SJCRH30 (cell line): ENCODE results near the gene FOXD4L6. TPM values are rescaled to one million over a fixed set of nuclear protein-coding genes. Genes with fewer than 3 reads are reported as not detected.
"Not testable (repeated sequence)": the region's sequence is repeated elsewhere in the genome, so short reads cannot be mapped to it uniquely, and the experiment has no call there.

ENCODE experiments used
- DNase-seq, 2 experiments: peaks; one replicate each; pipeline ENCODE4 v3.0.0-alpha.2; 2015 to 2020
- H3K27ac ChIP-seq: fragments of 250-450 bp; sonication (Bioruptor Pico); 2 replicates; pipeline ENCODE4 v1.5.1; 2020; ENCODE audit warnings: mild to moderate bottlenecking, moderate library complexity
- H3K27me3 ChIP-seq: fragments of 250-450 bp; sonication (Bioruptor Pico); 2 replicates; pipeline ENCODE4 v1.5.1; 2020; ENCODE audit warnings: mild to moderate bottlenecking, moderate library complexity
- H3K36me3 ChIP-seq: fragments of 250-450 bp; sonication (Bioruptor Pico); 2 replicates; pipeline ENCODE4 v1.5.1; 2020; ENCODE audit warnings: mild to moderate bottlenecking, moderate library complexity
- H3K4me1 ChIP-seq: fragments of 250-450 bp; sonication (Bioruptor Pico); 2 replicates; pipeline ENCODE4 v1.5.1; 2020; ENCODE audit warnings: mild to moderate bottlenecking, moderate library complexity
- H3K4me3 ChIP-seq: fragments of 250-450 bp; sonication (Bioruptor Pico); 2 replicates; pipeline ENCODE4 v1.5.1; 2020; ENCODE audit warnings: mild to moderate bottlenecking, moderate library complexity
- H3K9me3 ChIP-seq: fragments of 250-450 bp; sonication (Bioruptor Pico); replicated peaks from 2 replicates; pipeline ENCODE4 v1.5.1; 2020; ENCODE audit warnings: mild to moderate bottlenecking, moderate library complexity
- total RNA-seq: library from RNA; depleted of rRNA; stranded (reverse); fragments of >200 nt; shearing (Covaris generic); gene quantifications from 2 replicates; pipeline ENCODE4 v1.2.3, GENCODE V29; 2014

The FOXD4L6 gene
- total RNA-seq, 1 experiment from 2014 or later, result 0.18 TPM

DNA sequence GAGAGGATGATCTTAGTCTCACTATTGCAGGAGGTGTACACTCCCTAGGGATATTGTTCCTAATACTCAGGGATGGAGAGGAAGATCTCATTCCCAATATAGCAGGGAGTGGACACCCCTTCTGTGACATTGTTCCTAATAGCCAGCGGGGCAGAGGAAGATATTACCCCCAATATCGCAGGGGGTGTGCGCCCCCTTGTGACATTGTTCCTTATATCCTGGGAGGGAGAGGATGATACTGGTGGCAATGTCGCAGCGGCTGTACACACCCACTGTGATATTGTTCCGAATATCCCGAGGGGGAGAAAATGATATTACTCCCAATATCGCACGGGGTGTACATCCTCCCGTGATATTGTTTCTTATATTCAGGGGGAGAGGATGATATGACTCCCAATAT lies 17.6 kb downstream of the FOXD4L6 start:
- not testable (repeated sequence) for H3K27me3 ChIP-seq, H3K36me3 ChIP-seq, H3K4me1 ChIP-seq, H3K4me3 ChIP-seq, H3K9me3 ChIP-seq, H3K27ac ChIP-seq
- DNase-seq, result peak in 1 of 2 experiments; percentile 31

GRCh38 chr9:41109253-41109652 lies 19.2 kb downstream of the FOXD4L6 start:
- not testable (repeated sequence) for H3K9me3 ChIP-seq, H3K36me3 ChIP-seq, H3K4me3 ChIP-seq, H3K4me1 ChIP-seq, DNase-seq, H3K27me3 ChIP-seq, H3K27ac ChIP-seq

DNA sequence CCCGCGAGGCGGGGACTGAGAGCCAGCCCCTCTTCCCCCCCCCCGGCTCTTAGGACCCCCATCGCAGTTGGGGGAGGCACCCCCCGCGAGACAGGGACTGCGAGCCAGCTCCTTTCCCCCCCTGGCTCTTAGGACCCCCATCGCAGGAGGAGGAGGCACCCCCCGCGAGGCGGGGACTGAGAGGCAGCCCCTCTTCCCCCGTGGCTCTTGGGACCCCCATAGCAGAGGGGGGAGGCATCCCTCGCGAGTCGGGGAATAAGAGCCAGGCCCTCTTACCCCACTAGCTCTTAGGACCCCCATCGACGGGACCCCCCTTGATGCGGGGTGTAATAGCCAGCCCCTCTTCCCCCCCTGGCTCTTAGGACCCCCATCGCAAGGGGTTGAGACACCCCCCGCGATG lies 19.7 kb downstream of the FOXD4L6 start:
- not testable (repeated sequence) for H3K27ac ChIP-seq, H3K4me1 ChIP-seq, DNase-seq, H3K27me3 ChIP-seq, H3K4me3 ChIP-seq, H3K9me3 ChIP-seq, H3K36me3 ChIP-seq

GRCh38 chr9:41106472-41107116 lies 21.9 kb downstream of the FOXD4L6 start:
- not testable (repeated sequence) for DNase-seq, H3K4me3 ChIP-seq, H3K36me3 ChIP-seq, H3K4me1 ChIP-seq, H3K27me3 ChIP-seq, H3K27ac ChIP-seq, H3K9me3 ChIP-seq

DNA sequence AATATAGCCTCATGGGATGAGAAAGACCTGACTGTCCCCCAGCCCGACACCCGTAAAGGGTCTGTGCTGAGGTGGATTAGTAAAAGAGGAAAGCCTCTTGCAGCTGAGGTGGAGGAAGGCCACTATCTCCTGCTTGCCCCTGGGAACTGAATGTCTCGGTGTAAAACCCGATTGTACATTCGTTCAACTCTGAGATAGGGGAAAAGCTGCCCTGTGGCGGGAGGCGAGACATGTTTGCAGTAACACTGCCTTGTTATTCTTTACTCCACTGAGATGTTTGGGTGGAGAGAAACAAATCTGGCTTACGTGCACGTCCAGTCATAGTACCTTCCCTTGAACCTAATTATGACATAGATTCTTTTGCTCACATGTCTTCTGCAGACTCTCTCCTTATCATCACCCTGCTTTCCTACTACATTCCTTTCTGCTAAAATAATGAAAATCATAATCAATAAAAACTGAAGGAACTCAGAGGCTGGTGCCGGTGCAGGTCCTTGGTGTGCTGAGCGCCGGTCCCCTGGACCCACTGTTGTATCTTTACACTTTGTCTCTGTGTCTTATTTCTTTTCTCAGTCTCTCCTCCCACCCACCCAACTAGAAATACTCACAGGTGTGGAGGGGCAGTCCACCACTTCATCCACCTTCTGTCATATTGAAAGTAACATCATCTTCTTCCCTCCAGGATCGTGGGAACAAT lies 22.8 kb downstream of the FOXD4L6 start:
- not testable (repeated sequence) for H3K9me3 ChIP-seq, DNase-seq, H3K4me1 ChIP-seq, H3K4me3 ChIP-seq, H3K27me3 ChIP-seq, H3K27ac ChIP-seq, H3K36me3 ChIP-seq

GRCh38 chr9:41104542-41104941 lies 23.9 kb downstream of the FOXD4L6 start:
- H3K27me3 ChIP-seq, H3K9me3 ChIP-seq, H3K27ac ChIP-seq, H3K4me1 ChIP-seq, H3K36me3 ChIP-seq, DNase-seq, H3K4me3 ChIP-seq: not testable (repeated sequence)

DNA sequence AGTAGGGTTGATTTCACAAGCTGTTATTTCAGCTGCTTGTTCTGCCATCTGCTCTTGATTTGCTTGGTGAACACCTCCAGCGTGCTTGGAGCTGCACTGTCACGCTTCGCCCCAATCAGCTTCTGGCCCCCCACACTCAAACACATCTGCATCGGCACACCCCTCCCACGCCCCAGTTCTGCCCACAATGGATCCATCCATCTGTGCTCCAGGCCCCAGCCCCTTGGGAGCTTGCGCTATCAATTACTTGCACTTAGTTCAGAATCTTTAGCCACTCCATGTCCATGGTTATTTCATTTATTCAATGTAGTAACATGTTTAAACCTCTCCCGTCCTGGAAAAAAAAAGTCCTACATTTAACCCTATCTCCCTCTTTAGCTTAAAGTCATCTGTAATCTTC lies 28.0 kb downstream of the FOXD4L6 start:
- H3K36me3 ChIP-seq, H3K9me3 ChIP-seq, H3K4me3 ChIP-seq, H3K27me3 ChIP-seq: not testable (repeated sequence)
- DNase-seq, result peak; percentile 98 to 99
- H3K4me1 ChIP-seq, result peaks cover 13% of the 10 kb centered on the region
- peak overlapping the region; percentile 90 for H3K27ac ChIP-seq

DNA sequence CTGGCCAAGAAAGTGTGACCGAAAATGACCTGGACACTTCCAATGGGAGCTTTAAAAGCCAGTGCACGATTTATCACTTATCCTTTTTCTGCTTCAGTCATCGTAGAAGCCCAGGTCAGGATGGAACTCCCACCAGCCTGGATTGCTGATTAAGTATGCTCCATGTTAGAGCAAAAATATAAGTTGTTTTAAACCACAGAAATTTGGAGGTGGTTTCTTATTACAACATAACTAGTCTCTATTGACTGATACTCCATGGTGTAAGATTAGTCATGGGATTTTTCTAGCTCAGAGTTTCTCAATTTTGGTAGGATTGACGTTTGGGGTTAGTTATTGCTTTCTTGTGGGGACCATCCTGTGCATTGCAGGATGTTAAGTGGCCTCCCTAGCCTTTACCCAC lies 29.7 kb downstream of the FOXD4L6 start:
- peak; percentile 64 to 83 for DNase-seq
- H3K27me3 ChIP-seq, H3K36me3 ChIP-seq: not testable (repeated sequence)

GRCh38 chr9:41095060-41095459 lies 33.4 kb downstream of the FOXD4L6 start:
- not testable (repeated sequence) for H3K4me3 ChIP-seq, H3K9me3 ChIP-seq, DNase-seq, H3K36me3 ChIP-seq, H3K27me3 ChIP-seq, H3K4me1 ChIP-seq
- H3K27ac ChIP-seq, result peak overlapping the region; percentile 60

More for the DNA sequence above, 29.7 kb downstream of the FOXD4L6 start:
- H3K27ac ChIP-seq, result peak overlapping the region; percentile 87
- not testable (repeated sequence) for H3K9me3 ChIP-seq, H3K4me3 ChIP-seq
- peaks cover 15% of the 10 kb centered on the region for H3K4me1 ChIP-seq

- H3K27ac ChIP-seq, result peak overlapping the region; percentile 60
- H3K9me3 ChIP-seq, H3K27me3 ChIP-seq, H3K36me3 ChIP-seq, H3K4me3 ChIP-seq, H3K4me1 ChIP-seq: not testable (repeated sequence)
- DNase-seq, result peak; percentile 71 to 83
These were observed 34.3 kb downstream of the FOXD4L6 start for GRCh38 chr9:41094010-41094773.

GRCh38 chr9:41090922-41091321 lies 37.6 kb downstream of the FOXD4L6 start:
- not testable (repeated sequence) for H3K27me3 ChIP-seq, DNase-seq, H3K4me1 ChIP-seq, H3K9me3 ChIP-seq, H3K27ac ChIP-seq, H3K4me3 ChIP-seq, H3K36me3 ChIP-seq

GRCh38 chr9:41090386-41090785 lies 38.1 kb downstream of the FOXD4L6 start:
- H3K36me3 ChIP-seq, H3K4me3 ChIP-seq, DNase-seq, H3K9me3 ChIP-seq, H3K4me1 ChIP-seq, H3K27me3 ChIP-seq, H3K27ac ChIP-seq: not testable (repeated sequence)

DNA sequence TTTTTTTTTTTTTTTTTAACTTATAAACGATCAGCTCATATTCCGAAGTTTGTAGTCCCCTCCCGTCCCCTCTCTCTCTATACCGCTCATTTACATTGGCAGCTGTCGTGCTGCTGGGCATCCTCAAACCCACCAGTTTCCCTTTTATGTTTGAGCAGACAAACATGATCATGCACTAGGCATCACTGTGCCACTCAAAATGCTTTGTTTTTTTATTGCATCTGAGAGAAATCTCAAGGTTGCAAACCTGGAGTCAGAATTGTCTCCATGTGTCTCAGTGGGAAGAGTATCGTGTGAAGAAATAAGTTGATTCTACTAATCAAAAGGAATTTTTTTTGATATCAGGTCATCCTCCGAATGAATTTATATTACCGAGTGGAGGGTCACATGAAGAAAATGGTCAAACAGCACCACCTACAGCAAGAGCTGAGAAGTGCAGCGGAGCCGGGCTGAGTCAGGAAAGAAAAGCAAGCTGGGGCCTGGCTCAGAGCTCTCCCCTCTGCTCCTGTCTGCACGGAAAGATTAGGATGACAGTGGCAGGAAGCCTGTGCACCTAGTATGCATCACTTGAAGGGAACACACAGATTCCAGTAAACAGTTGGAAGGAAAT lies 39.9 kb downstream of the FOXD4L6 start:
- peak overlapping the region; percentile 40 for H3K4me3 ChIP-seq
- peak in 1 of 2 experiments; percentile 44 for DNase-seq
- H3K4me1 ChIP-seq, H3K27ac ChIP-seq, H3K36me3 ChIP-seq, H3K27me3 ChIP-seq, H3K9me3 ChIP-seq: not testable (repeated sequence)

DNA sequence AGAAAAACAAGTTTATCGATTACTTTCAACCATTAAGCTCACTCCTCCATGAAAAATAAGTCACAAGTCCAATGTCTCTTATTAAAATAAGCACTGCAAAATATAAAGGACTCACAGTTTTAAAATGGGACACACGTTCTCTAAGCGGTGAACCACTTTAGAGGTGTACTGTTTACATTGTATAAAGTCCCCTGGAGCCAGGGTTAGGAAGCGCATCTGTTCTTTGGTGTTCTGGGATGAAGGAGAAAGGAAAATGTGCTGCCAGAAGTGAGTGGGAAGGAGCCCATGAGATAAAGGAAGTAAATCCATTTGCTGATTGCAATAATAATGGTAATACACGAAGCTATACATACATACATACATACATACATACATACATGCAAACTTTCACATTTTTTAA lies 40.6 kb downstream of the FOXD4L6 start:
- H3K4me3 ChIP-seq, H3K27me3 ChIP-seq, DNase-seq, H3K36me3 ChIP-seq, H3K4me1 ChIP-seq, H3K9me3 ChIP-seq, H3K27ac ChIP-seq: not testable (repeated sequence)

DNA sequence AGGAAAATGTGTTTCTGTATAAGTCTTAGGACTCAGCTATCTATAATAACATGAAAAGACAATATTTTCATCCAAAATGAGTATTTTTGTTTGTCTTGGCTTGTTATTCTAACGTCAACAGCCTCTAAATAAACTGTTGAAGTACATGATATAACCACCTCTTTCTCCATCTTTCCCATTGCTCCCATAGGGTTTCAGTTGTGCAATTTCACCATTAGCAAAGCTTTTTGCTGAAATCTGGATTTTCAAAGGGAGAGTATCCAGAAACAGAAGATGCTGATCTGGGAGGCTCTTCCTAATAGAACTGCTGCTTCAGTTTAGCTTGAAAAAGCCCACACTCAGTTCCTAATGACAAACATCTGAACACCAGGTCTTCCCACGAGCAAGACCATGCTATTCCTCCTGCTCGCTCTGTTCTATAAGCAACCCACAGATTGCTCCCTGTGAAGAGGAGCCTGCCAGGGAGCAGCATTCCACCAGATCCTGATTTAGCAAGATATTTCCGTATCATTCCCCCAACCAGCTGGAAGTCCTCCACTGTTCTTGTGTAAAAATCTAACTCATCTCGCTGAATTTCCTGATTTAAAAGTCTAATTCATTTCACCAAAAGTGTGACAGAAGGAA lies 41.2 kb downstream of the FOXD4L6 start:
- not testable (repeated sequence) for DNase-seq, H3K27me3 ChIP-seq, H3K36me3 ChIP-seq, H3K4me1 ChIP-seq, H3K4me3 ChIP-seq, H3K9me3 ChIP-seq, H3K27ac ChIP-seq
